ENCODE data around the gene MLH3. TPM values are rescaled to one million over a fixed set of nuclear protein-coding genes. Genes with fewer than 3 reads are reported as not detected.

Gene MLH3
- 23.7 and 29.3 TPM in 2 replicates for total RNA-seq

DNA sequence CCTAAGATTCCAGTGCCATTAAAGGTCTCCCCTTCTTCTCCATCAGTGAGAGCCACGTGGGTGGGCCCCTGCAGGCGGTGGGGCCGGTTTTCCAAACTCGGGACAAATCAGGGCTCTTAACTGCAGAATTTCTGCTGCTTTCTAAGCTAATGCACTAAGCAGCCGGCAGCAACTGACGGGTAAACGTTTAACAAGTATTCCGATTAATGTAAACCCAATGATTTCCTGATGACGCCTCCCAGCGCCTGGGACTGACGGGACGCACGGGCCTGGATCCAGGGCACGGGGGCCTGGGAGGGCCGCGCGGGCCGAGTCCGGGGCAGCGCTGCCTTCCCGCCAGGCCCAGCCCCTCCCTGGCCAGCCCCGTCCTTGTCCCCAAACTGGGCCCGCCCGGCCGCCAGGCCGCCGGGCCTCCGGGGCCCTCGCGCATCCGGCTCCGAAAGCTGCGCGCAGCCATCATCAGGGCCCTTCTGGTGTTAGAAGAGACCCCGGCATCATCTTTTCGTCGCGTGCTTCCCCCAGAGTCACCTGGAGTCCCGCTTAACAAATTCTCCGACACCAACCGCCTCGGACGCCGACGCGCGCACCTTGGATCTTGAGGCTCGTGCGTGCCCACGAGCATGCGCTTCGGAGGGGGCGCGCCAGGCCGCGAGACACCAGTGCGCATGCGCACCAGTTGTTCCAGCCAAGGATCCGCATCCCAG, at the start of gene MLH3:
MLH3 (minus strand) TSS at position 616 of the 704 bp plus-strand sequence. CDS start 1,812 bp downstream, outside the sequence.

DNA sequence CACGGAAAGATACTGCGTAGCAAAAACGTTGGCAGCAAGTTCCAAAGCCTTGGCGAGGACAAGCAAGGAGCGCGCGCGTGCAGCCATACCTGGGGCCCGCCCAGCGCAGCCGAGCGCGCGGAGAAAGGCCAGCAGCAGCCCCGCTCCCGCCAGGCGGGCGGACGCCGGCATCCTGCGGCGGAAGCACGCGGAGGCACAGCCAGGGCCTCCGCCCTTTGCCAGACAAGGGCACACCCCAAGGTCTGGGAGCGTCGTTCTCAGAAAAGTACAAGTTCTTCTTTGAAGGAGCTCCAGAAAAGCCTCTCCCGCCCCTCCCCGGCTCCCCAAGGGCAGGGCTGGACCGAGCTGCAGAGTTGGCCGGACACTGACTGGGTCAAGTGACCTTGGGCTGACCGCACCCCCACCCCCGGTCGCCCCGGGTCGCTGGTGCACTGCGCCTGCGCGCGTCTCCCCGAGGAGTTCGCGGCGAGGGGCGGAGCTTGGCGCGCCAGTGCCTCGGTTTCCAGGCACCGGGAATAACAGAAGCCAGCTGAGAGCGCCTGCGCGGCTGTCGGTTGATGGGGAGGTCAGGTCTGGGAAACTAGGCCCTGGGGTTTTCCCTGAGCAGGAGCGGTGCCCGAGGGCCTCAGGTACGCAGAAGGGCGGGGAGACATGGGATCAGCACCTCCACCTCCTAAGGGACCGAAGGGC, 18.0 kb upstream of the MLH3 start, which contains the start of gene ZC2HC1C:
ZC2HC1C (plus strand) TSS at position 521 of the 690 bp plus-strand sequence. CDS start 933 bp downstream, outside the sequence.

DNA sequence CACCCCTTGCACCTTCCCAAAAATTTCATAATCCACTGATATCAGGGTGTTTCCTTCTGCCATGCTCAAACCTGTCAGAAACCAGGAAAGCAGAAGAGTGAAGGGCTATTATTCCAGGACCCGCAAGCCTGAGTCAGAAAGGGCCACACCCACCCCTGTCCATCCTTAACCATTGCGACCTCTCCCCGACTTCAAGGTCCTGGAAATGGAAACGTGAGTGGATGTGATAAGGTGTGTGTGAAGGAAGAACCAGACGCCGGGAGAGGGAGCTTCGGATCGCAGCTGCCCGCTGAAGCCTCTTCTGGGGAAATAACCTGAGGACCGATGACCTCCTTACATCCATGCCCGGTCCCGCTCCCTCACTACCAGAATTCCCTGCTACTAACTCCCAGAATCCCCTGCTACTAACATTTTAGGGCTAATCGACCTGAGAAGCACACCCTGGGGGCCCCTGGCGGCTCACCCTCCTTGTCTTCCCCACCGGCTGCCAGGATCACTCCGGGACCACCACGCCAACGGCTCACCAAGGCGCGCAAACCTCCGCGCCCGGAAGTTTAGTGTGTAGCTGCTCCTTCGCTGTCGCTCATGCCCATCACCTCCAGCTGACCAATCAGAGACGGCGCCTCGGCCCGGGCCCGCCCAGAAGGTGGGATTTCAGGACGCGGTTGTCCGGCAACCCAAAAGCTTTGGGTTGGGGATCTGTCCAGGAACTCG, 12.4 kb upstream of the MLH3 start, which contains the start of gene ACYP1:
ACYP1 (minus strand) TSS at position 534 of the 714 bp plus-strand sequence; CDS start at position 63, 471 bp downstream.

DNA sequence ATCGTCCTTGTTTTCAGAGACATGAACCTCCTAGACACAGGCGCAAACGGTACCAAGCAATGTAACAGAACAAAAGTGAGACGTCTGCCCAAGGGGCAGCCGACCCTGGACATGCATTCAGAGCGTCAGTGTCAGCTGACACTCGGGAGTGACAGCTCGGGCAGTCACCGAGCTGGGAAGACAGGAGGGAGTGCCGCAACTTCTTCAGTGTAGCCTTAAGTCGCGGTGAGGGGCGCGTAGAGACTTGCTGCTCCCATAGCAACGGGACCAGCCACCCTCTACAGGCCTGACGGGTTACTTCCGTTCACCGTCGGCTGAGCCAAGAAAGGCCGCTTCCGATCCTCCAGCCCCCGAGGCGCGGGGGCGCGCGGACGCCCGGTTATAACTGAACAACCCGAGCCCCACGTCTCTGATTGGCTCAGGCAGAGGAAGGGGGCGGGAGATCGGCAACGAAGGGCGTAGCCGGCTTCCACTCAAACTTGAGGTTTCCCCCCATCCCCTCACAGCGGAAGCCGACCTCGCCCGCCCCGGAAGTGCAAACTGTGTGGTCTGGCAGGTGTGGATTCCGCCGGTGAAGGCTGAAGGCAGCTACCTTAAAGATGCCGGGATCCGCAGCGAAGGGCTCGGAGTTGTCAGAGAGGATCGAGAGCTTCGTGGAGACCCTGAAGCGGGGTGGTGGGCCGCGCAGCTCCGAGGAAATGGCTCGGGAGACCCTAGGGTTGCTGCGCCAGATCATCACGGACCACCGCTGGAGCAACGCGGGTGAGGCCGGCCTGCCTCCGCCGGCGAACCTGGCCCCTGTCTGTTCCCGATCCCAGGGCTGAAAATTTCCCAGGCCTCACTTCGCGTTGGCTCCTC, 48.6 kb downstream of the MLH3 start, which contains the start of gene EIF2B2:
EIF2B2 (plus strand) TSS at position 530 of the 858 bp plus-strand sequence; CDS start at position 600, 70 bp downstream.

Other genes starting within 250 kb of the MLH3 start
- gene PROX2, start 175.3 kb downstream of the MLH3 start, total RNA-seq: not detected in 2 replicates
- gene DLST, start 169.6 kb downstream of the MLH3 start, total RNA-seq: 55.4 and 62.0 TPM in 2 replicates
- gene RPS6KL1, start 128.2 kb downstream of the MLH3 start, total RNA-seq: 0.99 and 1.6 TPM in 2 replicates
- gene PGF, start 95.9 kb downstream of the MLH3 start, total RNA-seq: 15.2 and 33.0 TPM in 2 replicates
- gene EIF2B2, start 48.5 kb downstream of the MLH3 start, total RNA-seq: 51.4 and 74.4 TPM in 2 replicates
- 7.3 and 9.8 TPM in 2 replicates for gene ACYP1, start 12.6 kb upstream of the MLH3 start, total RNA-seq
- gene ZC2HC1C, start 18.2 kb upstream of the MLH3 start, total RNA-seq: 0.99 and 1.1 TPM in 2 replicates
- gene NEK9, start 75.6 kb upstream of the MLH3 start, total RNA-seq: 46.9 and 61.7 TPM in 2 replicates
- gene TMED10, start 125.1 kb upstream of the MLH3 start, total RNA-seq: 227 and 255 TPM in 2 replicates
- gene FOS, start 227.4 kb upstream of the MLH3 start, total RNA-seq: 4.5 and 14.4 TPM in 2 replicates

Data from aortic smooth muscle cell (primary cell).